Measurements from ENCODE around the gene MESP2.

MESP2 gene

GRCh38 chr15:89774492-89774891 is 1.6 kb upstream of the MESP2 start:
- Histone ChIP-seq H2AFZ (ENCODE audit: low read length) (no peak overlapping the region), H3K9me3 (ENCODE audit: insufficient read depth, low read depth, low read length) (no peaks in the 10 kb centered on the region), H3K4me3 (ENCODE audit: low read length, poor library complexity, severe bottlenecking) (no peak overlapping the region), H3K9me2 (replicated peaks; ENCODE audit: low read depth, low read length) (no peaks in the 10 kb centered on the region), H3K4me1 (ENCODE audit: insufficient read depth, low read length, poor library complexity, severe bottlenecking) (peaks cover 4% of the 10 kb centered on the region), H3F3A (ENCODE audit: low read depth) (no peaks in the 10 kb centered on the region), H3K27me3 (ENCODE audit: insufficient read depth, low read length, poor library complexity, severe bottlenecking) (no peaks in the 10 kb centered on the region), H3K79me2 (ENCODE audit: insufficient read depth, low read length) (no peaks in the 10 kb centered on the region), H3K4me2 (ENCODE audit: low read depth, low read length, poor library complexity, severe bottlenecking) (no peak overlapping the region), H3K9ac (ENCODE audit: low read depth, low read length, poor library complexity, severe bottlenecking) (no peak overlapping the region), H3K36me3 (ENCODE audit: insufficient read depth, low read length) (no peaks in the 10 kb centered on the region), H4K20me1 (ENCODE audit: insufficient read depth, low read length, poor library complexity, severe bottlenecking) (no peaks in the 10 kb centered on the region)
- TF ChIP-seq CTCF (conservative IDR thresholded peaks at IDR 0.05; ENCODE audit: low read length) (no peak), EZH2phosphoT487 (IDR thresholded peaks at IDR 0.05; ENCODE audit: borderline replicate concordance) (no peak)

GRCh38 chr15:89775815-89776214 is 317 bp upstream of the MESP2 start:
- Histone ChIP-seq H3F3A (ENCODE audit: low read depth) (no peaks in the 10 kb centered on the region), H3K36me3 (ENCODE audit: insufficient read depth, low read length) (no peaks in the 10 kb centered on the region), H4K20me1 (ENCODE audit: insufficient read depth, low read length, poor library complexity, severe bottlenecking) (no peaks in the 10 kb centered on the region), H3K4me1 (ENCODE audit: insufficient read depth, low read length, poor library complexity, severe bottlenecking) (peaks cover 4% of the 10 kb centered on the region), H3K4me3 (ENCODE audit: low read length, poor library complexity, severe bottlenecking) (no peak overlapping the region), H3K27me3 (ENCODE audit: insufficient read depth, low read length, poor library complexity, severe bottlenecking) (no peaks in the 10 kb centered on the region), H2AFZ (ENCODE audit: low read length) (no peak overlapping the region), H3K79me2 (ENCODE audit: insufficient read depth, low read length) (no peaks in the 10 kb centered on the region), H3K9me2 (replicated peaks; ENCODE audit: low read depth, low read length) (no peaks in the 10 kb centered on the region), H3K9ac (ENCODE audit: low read depth, low read length, poor library complexity, severe bottlenecking) (no peak overlapping the region), H3K9me3 (ENCODE audit: insufficient read depth, low read depth, low read length) (no peaks in the 10 kb centered on the region), H3K4me2 (ENCODE audit: low read depth, low read length, poor library complexity, severe bottlenecking) (no peak overlapping the region)
- TF ChIP-seq EZH2phosphoT487 (IDR thresholded peaks at IDR 0.05; ENCODE audit: borderline replicate concordance): no peak

- no peaks in the 10 kb centered on the region for H3K36me3 ChIP-seq (ENCODE audit: insufficient read depth, low read length)
- H4K20me1 ChIP-seq (ENCODE audit: insufficient read depth, low read length, poor library complexity, severe bottlenecking): no peaks in the 10 kb centered on the region
- no peaks in the 10 kb centered on the region for H3K27me3 ChIP-seq (ENCODE audit: insufficient read depth, low read length, poor library complexity, severe bottlenecking)
- H3K4me3 ChIP-seq (ENCODE audit: low read length, poor library complexity, severe bottlenecking): no peak overlapping the region
- H2AFZ ChIP-seq (ENCODE audit: low read length): no peak overlapping the region
- no peaks in the 10 kb centered on the region for H3F3A ChIP-seq (ENCODE audit: low read depth)
- peaks cover 4% of the 10 kb centered on the region for H3K4me1 ChIP-seq (ENCODE audit: insufficient read depth, low read length, poor library complexity, severe bottlenecking)
- H3K79me2 ChIP-seq (ENCODE audit: insufficient read depth, low read length): no peaks in the 10 kb centered on the region
- H3K4me2 ChIP-seq (ENCODE audit: low read depth, low read length, poor library complexity, severe bottlenecking): no peak overlapping the region
- no peaks in the 10 kb centered on the region for H3K9me2 ChIP-seq (replicated peaks; ENCODE audit: low read depth, low read length)
- no peaks in the 10 kb centered on the region for H3K9me3 ChIP-seq (ENCODE audit: insufficient read depth, low read depth, low read length)
- H3K9ac ChIP-seq (ENCODE audit: low read depth, low read length, poor library complexity, severe bottlenecking): no peak overlapping the region
- no peak for TF ChIP-seq EZH2phosphoT487 (IDR thresholded peaks at IDR 0.05; ENCODE audit: borderline replicate concordance)
- TF ChIP-seq CTCF (conservative IDR thresholded peaks at IDR 0.05; ENCODE audit: low read length): no peak
Observed at GRCh38 chr15:89777073-89777751, 1.1 kb downstream of the MESP2 start.
